NCI-H2227 (cell line): Measurements from ENCODE around the gene NPC2.
"Not testable (repeated sequence)": the region's sequence is repeated elsewhere in the genome, so short reads cannot be mapped to it uniquely, and the experiment has no call there.

Experiments
- DNase-seq: peaks from one replicate; lab custom pipeline; 2025; ENCODE audit not compliant: unreplicated experiment; lab: John Stamatoyannopoulos, UW

The NPC2 gene

DNA sequence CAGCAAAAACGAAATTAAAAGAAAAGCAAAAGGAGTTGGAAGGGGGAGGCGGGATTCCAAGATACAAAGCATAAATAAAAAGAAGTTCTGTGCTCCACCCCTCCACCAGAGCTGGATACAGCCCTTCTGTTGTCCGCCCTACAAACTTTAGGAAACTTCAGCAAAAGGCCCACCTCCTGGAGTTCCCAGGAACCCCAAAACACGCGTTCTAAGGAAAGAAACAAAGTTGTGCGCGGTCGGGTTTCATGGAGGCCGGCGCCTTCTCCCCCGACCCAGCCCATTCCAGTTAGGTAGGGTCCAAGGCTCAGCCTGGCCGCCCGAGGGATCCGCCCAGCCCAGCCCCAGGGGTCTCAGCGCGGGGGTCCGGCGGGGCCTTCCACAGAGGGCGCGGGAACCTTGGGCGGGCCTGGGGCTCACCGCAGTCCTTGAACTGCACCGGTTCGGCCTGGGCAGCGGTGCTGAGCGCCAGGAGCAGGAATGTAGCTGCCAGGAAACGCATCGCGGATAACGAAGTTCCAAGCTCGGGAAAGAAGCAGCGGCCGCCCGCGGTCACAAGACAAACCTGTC is at the start of gene NPC2:
Gene NPC2 (minus strand): TSS at position 530 of the 567 bp plus-strand sequence. CDS start 31 bp downstream, at position 499.
- no peak for DNase-seq

- no peak for DNase-seq
Observed at GRCh38 chr14:74542056-74542685, 49.1 kb upstream of the NPC2 start.

GRCh38 chr14:74541225-74541624 is 48.1 kb upstream of the NPC2 start:
- DNase-seq, result no peak

GRCh38 chr14:74539503-74539902 is 46.4 kb upstream of the NPC2 start:
- DNase-seq, result no peak

- DNase-seq, result no peak
Observed at GRCh38 chr14:74538411-74539391, 45.6 kb upstream of the NPC2 start.

DNA sequence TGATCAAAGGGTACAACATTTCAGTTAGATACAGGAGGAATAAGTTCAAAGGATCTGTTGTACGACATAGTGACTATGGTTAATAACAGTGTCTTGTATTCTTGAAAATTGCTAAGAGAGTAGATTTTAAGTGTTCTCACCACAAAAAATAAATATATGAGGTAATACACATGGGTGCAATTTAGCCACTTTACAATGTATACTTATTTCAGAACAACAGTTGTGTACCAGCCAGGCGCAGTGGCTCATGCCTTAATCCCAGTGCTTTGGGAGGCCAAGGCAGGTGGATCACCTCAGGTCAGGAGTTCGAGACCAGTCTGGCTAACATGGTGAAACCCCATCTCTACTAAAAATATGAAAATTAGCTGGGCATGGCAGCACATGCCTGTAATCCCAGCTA is 43.2 kb upstream of the NPC2 start:
- not testable (repeated sequence) for DNase-seq

DNA sequence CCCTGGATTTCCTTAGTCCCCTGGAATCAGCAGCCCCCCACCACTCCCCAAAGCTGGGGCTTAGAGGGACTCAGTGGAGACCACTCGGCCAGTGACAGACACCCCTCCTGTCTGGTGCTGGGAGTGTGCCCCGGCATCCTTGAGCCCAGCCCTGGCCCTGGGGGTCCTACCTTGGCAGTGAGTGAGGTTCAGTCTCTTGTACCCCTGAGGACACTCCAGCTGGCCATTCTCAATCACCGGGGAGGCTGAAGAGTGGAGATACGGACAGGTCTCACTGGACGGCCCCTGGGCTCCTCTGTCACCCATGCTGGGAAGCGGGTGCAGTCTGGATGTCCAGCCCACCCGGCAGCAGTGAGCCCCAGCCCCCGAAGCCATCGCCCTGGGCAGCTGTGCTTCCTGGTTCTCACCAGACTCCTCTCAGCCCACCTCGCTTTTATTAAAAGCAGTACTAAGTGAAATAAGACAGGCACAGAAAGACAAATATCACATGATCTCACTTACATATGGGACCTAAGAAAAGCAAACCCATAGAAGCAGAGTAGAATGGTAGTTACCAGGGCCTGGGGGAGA is 42.7 kb upstream of the NPC2 start:
- no peak for DNase-seq

GRCh38 chr14:74533576-74533975 is 40.5 kb upstream of the NPC2 start:
- DNase-seq, result no peak

- no peak for DNase-seq
Observed at GRCh38 chr14:74532246-74532645, 39.1 kb upstream of the NPC2 start.

DNA sequence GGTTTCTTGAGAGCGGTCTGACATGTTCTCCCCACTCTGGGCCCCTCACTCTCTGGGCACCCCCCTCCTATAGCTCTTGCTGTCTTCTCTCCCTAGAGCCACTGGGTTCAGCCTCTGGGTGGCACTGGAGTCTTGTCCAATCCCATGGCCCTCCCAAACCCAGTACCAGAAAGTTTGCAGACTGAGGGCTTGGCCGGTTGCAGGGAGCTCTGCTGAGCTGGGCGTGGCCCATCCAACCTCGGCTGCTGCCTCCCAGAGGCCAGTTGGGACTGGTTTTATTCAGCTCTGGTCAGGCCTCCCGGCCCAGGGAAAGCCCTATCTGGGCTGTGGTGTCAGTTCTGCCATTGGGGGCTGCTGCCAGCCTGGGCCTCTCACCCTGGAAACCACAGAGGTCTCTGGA is 38.4 kb upstream of the NPC2 start:
- DNase-seq, result no peak

- no peak for DNase-seq
Observed at GRCh38 chr14:74531006-74531405, 37.9 kb upstream of the NPC2 start.

- no peak for DNase-seq
Observed at GRCh38 chr14:74528886-74529285, 35.8 kb upstream of the NPC2 start.

- no peak for DNase-seq
Observed at GRCh38 chr14:74528406-74528805, 35.3 kb upstream of the NPC2 start.

DNA sequence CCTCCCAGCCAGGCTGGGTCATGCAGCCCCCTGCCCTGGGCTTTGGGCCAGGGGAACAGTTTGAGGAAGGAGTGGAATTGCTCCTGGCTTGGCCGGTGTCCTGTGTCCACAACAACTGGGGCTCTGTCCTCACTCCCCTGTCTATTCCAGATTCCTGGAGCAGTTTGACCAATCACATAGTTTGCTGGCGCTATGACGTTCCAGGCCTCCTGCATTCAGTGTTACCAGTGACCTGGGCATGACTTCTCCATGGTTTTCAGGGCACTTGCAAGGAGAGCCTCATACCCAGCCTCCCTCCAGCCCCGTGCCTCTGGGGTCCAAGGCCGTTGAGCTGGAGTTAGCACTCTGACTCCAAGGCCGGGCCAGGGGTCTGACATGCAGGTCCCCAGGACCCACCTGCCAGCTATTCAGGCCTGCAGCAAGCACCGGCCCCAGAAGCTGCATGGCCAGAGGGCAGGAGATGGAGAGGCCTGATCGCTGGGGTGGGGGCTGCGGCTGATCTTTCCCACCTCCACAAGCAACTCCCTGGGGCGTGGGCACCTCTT is 34.7 kb upstream of the NPC2 start:
- no peak for DNase-seq

- no peak for DNase-seq
Observed at GRCh38 chr14:74526854-74527585, 33.9 kb upstream of the NPC2 start.

GRCh38 chr14:74525361-74525851 is 32.3 kb upstream of the NPC2 start:
- DNase-seq, result no peak

- no peak for DNase-seq
Observed at GRCh38 chr14:74524812-74525135, 31.7 kb upstream of the NPC2 start.

DNA sequence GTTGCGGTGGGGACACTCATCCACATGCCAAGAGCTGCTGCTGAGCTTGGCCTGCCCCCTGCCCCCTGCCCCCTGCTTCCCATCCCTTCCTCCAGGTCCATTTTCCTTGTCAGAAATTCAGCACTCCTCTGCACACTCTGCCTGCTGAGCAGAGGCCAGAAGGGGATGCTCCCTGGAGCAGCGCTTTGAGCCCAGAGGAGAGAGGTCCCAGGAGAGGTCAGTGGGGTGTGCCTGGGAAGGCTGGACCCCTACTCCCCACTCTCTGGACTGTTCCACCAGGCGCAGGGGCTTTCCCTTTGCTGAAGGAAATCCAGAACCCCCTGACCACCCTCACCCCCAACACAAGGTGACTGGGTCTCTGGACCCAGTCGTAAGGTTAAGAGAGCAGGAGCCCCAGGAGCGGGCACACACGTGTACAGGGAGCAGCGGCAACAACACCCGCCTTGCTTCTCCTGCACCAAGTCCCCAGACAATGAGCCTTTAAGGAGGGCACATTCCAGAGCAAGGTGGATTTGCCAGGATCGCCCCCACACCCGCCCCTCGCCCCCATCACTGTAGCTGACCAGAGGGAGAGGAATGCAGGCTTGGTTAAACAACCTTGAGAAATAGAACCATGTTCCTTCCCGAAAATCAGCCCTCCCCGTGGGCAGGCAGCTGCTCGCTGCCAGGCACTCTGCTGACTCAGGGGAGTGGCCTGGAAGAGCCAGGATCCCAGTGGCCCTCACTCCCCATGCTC is 31.1 kb upstream of the NPC2 start:
- DNase-seq, result no peak

GRCh38 chr14:74522740-74523139 is 29.6 kb upstream of the NPC2 start:
- DNase-seq, result no peak

DNA sequence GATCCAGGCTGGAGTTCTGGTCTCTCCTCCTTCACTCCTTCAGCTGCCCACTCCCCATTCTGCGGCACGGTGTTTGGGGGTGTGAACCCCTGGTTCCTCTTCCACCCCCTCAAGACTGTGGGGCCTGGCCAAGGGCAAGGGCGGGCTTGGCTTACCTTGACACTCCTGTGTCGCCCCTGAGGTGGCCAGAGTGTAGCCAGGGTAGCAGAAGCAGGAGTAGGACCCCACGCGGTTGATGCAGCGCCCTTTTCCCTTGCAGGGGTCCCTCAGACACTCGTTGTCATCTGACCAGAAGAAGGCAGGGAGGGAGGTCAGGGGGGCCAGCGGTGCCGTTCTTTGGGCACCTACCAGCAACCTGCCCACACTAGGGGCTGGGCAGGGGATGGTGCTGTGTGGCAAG is 28.7 kb upstream of the NPC2 start:
- no peak for DNase-seq
